GM19240 (cell line): ENCODE results near the gene PAAF1.

Source experiments
- DNase-seq: peaks from one replicate; pipeline ENCODE4 v3.0.0; 2011; ENCODE audit warnings: low spot score; ENCODE audit not compliant: insufficient read length

The PAAF1 gene

DNA sequence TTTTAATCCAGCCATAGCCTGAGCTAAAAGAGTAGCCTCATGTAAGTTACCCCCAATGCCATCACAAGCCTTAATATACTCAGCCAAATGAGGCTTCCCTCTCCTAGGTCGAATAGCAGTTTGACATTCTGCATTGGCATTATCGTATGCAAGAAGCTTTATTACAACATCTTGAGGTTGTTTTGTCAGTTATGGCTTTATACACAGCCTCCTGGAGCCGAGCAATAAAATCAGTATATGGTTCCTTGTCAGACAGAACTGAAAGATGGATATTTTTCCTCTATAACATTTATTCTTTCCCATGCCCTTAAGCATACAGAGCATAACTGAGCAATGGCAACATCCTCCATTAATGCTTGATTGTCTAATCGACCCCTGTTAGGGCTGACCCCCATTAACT lies 68.6 kb downstream of the PAAF1 start:
- DNase-seq = no peak

DNA sequence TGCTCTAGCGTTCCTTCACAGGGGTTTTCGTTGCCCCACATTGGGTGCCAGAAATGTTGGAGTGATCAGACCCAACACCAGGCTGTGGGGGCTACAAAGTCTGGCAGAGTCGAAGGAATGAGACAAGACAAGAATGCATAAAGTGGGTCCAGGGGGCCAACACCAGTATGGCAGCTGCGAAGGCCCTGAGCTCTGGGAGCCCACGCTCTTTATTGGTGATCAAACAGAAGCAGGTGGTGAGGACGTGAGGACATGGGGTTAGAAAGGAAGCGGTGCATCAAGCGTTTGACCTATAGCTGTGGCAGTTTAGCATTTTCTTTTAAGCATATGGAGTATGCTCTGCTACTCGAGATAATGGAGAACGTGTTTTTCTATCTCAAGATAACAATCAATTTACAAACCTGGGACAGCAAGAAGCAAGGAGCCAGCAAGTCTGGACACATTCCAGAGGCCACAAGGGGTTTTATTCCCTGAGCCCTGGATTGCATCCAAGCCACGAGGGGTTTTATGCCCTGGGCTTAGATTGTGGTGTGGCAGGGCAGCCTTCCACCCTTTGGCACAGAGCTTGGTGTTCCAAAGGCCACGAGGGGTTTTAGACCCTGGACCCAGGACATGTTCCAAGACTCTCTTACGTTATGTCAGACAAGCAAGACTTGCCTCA lies 70.1 kb downstream of the PAAF1 start:
- DNase-seq = no peak

DNA sequence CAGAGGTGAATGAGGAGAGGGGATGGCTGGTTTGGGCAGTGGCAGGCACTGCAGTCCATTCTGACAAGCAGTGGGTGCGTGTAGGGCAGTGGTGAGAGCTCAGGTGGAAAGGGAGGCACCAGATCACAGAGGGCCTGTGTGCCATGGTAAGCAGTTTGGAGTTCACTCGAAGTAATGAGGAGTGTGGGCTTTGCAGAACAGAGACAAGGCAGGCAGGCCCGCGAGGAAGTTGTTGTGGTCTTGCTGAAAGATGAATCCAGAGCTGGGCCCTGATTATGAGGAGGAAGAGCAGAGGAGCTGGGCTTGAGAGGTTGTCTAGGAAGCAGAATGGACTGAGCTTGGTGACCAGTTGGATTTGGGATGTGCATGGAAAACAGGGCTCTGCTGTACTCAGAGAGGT lies 72.4 kb downstream of the PAAF1 start:
- DNase-seq = no peak

DNA sequence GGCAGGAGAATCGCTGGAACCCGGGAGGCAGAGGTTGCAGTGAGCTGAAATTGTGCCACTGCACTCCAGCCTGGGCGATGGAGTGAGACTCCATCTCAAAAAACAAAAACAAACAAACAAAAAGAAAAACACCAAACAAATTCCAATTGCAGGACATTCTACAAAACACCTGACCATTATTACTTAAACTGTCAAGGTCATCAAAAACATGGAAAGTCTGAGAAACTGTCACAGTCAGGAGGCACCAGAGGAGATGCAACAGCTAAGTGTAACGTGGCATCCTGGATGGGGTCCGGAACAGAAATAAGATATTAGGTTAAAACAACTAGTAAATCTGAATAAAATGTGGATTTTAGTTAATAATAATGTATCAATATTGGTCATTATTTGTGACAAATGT lies 73.1 kb downstream of the PAAF1 start:
- no peak for DNase-seq

DNA sequence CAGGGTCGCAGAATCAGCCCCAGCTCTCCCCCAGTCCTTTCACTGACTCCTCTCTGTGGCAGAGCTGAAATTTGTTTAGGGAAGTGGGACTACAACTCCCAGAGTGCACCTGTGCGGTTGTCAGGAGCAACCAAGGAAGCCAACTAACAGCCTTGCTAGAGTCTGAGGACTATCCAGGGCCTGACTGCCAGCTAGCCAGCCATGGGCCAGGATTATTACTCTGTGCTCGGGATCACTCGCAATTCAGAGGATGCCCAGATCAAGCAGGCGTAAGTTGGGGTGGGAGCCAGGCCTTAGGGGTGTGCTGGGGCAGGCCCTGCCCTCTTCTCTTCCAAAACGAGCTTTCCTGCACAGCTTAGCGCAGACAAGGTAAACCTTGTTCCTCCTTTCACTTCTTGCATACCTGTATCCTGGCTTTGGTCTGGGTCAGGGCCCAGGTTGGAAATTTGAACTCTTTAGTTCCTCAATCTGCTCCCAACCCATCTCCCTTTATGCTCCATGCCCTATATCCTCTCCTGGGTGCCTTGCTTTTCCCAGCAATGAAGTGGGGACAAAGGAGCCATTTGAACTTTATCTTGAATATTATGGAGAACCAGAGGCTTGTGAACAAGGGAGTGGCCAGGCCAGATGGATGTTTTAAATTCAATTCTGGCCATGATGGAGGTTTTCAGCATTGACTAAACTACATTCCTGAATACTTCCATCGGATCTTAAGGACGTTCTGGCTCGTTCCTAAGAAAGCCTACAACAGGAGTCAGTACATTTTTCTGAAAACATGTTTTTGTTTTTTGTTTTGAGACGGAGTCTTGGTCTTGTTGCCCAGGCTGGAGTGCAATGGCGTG lies 74.3 kb downstream of the PAAF1 start, which contains the start of gene DNAJB13:
Gene DNAJB13, plus strand, starts transcription at position 158 of the 842 bp plus-strand sequence. Its CDS starts 44 bp downstream, at position 202.
- DNase-seq = peak; percentile 87

DNA sequence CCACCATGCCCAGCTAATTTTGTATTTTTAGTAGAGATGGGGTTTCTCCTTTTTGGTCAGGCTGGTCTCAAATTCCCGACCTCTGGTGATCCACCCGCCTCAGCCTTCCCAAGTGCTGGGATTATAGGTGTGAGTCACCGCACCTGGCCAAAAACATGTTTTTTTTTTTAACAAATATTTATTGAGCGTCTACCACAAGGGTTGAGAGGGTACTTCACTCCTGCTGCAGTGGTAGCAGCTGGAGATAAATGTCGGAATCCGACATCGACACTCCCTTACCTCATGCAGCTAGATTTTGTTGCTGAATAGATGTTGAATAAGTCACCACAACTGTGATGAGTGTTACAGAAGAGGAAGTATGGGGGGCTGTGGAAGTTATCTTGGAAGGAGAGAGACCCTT lies 75.0 kb downstream of the PAAF1 start:
- DNase-seq = no peak

DNA sequence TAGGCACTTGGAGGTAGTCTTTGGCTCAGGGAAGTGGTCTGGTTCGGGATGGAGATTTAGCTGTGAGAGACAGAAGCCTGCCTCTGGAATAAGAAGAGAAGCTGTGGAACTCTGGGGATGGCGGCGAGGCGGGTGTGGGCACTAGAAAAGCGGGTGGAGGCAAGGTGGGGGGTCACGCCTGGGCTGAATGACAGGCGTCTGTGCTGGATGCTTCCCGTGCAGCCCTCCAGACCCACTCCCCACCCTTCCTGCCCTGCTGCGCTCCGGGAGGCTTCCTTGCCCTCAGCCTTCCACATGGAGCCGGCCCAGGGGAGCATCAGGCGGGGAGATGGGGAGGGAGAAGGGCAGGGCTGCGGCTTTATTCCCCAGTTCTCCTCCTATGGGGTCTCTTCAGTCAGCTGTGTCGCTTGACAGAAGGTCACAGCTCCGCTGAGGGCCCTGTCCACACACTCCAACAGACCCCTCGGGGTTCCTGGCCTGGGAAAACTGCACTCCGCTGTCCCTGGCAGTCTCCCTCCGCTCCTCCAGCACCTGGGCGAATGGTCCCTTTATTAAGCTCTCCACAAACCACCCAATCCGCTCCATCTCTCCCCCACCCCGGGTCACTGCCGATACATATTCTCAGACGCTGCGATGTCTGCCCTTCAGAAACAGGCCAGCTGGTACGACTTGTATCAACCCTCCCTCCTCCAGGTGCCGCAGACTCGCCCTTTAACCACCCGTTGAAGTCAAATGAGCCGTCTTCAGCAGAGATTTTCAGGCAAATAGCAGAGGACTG lies 80.3 kb downstream of the PAAF1 start:
- no peak for DNase-seq

DNA sequence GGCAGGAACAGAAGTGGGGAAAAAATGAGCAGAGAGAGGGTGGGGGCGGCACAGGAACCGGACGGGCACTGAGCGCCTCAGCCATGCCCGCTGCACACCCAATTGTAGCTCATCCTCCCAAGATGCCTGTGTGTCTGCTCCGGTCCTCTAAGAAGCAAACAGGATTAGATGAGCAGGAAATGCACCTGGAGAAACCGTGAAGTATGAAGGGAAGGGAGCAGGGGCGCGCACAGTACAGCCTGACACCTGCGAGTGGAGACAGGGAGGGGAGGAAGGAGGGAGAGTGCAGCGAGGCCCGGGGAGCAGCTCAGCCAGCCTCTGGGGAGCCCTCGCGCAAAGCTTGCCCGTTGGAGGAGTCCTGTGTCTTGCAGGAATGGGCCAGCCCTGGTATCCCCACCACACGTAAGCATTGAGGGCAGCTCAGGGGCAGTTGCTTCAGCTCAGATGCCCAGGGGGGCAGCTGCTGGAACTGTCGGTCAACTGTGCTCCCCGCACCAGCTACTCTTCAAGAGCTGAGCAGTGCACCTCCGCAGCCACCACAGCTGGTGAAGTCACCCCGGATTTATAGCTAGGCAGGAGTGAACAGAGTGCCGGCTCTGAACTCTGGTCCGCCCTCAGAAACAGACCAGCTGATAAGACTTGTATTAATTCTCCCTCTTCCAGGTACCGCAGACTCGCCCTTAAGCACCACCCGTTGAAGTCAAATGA lies 81.0 kb downstream of the PAAF1 start:
- no peak for DNase-seq

DNA sequence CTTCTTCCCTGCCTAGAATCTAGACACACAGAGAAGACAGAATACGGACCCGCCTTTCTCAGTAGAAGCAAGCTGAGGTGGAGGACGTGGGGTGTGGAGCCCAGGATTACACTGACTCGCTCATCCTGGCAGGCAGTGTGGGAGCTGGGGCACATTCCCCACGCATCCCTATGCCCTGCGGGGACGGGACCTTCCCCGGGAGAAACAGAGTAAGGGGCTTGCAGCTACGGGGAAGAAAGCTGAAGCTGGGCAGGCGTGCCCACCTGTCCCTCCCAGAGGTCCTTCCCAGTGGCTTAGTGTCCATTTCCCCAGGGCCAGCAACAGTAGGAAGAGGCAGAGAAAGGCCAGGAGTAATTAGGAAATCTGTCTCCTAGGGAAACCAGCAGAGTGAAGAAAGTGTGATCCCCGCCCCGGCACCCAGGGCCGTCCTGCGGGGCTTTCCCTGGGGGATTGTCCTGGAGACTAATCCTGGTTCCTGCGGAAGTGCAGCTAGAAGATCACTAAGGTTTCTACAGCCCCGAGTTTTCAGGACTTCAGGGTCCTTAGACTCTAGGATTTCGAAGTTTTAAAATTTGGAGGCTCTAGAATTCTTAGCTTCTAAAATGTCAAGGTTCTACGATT lies 81.8 kb downstream of the PAAF1 start:
- no peak for DNase-seq

DNA sequence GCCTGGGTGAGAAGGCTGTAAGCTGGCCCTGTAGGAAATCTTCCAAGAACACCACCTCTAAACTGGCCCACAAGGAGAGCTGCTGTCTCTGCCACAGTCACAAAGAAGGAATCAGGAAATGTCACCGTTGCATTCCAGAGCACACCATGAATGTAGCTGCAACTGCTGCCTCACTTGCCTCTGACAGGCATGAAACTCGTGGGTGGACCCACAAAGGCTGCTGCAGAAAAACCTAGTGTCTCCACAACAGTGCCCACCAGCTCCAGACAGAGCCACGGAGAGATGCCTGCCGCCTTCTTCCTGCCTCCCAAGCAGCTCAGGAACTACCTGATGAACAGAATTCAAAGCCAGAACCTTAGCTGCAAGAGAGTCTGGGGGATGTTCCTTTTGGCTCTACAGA lies 84.5 kb downstream of the PAAF1 start:
- no peak for DNase-seq

DNA sequence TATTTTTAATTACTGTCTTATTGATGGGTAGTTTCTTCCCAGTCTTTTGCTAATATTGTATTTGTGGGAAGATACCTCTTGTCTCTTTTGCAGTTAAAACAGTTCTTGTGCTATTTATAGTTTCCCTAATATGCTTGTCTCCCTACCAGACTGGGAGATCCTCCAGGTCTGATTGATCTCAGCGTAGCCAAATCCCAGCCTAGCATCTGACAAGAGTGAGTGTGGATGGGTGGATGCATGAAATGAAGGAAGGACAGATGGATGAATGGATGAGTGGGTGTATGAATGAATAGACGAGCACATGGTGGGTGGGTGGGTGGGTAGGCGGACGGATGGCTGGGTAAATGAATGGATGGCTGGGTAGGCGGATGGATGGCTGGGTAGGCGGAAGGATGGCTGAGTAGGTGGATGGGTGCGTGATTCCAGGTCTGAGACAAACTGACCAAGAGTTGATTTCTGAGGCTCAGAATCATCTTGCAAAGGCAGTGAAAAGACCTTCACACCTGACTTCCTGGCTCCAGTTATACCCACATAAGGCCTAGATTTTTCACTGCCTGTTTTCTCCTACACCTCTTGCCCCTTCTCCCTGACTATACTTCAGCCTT lies 85.4 kb downstream of the PAAF1 start:
- DNase-seq = no peak

DNA sequence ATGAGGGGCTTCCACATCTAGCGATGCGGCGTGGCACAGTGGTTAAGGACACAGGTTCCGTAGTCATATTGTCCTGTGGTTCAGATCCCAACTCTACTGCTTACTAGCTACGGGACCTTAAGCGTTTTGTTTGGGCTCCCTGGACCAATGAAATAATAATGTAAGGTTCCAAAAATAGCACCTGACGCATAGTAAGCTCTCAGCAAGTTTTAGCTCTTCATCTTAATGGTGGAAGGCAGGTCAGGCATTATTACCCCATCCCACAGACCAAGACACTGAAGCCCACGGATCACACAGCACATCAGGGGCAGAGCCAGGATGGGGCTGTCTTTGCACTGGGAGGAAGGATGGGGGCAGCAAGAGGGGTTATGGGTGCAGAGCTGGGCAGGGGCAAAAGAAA lies 87.1 kb downstream of the PAAF1 start:
- DNase-seq = no peak

DNA sequence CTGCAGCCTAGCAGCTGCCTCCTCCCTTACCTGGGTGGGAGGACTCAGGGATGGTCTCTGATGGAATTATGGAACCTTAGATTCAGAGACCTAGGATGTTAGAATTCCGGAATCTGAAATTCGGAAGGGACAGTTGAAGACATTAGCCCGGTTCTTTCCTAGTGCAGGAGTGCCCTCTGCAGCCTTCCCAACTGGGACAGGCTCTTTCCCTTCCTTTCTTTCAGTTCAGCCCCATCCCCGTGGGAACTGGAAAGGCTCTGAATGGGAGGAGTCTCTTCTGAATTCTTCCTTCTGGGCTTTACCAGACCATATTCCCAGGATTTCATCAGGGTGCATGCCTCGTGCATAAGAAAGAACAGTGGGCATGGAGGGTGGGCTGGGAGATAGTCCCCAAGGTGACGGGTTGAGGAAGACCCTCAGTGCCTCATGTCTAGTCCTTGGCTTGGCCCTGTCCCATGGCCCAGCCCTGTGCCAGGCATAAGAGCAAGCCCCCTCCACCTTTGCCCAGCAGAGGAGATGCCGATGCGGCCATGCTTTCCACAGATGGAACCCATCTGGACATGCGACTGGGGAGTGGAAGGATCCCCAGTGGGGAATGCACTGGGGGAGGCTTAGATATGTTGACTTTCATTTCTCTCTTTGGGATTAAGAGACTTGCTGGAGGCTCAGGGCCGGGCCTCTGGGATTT lies 88.4 kb downstream of the PAAF1 start:
- DNase-seq = no peak

DNA sequence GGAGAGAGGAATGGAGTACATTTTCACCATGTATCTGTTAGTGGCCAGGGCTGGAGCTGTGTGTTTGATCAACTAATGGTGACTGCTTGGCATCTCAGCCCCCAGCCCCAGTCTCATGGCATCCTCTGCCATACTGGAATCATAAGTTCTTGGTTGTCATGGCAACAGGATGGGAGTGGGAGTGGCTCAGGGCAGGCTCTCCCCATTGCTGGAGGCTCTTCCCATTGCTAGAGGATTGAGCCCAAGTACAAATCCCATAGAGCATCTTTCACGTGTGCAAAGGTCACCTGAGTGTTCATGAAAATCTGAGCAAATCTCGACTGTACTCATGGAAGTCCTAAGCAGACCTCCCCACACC lies 88.9 kb downstream of the PAAF1 start:
- DNase-seq = no peak

DNA sequence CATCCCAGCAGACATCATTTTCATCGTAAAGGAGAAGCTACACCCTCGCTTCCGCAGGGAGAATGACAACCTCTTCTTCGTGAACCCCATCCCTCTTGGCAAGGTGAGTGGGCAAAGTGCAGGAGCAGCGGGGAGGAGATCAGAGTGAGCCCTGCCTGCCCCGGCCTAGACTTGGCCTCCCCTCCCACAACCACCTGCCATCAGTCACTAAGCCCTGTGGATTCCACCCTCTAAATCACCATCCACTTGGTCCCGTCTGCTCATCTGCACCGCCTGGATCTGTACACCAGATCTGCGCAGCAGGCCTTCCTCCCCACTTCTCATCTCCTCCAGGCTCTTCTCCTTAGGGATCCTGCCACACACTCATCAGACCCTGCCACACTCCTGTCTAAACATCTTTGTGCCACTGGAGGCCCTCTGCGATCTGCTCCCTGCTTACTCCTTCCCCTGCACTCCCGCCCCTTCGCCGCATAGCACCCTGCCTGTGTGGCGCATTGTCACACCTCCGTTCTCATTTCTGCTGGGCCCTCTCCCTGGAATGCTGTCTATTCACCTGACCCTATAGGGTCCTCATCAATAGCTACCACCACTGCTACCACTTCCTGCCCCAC lies 91.7 kb downstream of the PAAF1 start:
- no peak for DNase-seq

DNA sequence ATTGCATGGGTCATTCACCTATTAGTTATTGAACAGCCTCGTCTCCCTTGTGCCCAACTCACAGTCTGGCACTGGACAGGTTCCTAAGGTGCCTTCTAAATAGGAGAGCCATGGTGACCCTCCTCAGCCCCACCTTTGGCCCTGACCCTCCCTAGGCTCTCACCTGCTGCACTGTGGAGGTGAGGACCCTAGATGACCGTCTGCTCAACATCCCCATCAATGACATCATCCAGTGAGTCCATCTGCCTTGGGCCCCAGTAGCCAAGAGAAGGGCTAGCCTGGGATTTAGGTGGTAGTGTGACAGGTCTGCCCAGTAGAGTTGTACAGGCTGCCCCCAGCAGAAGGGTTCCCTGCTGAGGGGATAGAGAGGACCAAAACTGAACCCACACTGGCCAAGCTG lies 92.3 kb downstream of the PAAF1 start:
- no peak for DNase-seq

DNA sequence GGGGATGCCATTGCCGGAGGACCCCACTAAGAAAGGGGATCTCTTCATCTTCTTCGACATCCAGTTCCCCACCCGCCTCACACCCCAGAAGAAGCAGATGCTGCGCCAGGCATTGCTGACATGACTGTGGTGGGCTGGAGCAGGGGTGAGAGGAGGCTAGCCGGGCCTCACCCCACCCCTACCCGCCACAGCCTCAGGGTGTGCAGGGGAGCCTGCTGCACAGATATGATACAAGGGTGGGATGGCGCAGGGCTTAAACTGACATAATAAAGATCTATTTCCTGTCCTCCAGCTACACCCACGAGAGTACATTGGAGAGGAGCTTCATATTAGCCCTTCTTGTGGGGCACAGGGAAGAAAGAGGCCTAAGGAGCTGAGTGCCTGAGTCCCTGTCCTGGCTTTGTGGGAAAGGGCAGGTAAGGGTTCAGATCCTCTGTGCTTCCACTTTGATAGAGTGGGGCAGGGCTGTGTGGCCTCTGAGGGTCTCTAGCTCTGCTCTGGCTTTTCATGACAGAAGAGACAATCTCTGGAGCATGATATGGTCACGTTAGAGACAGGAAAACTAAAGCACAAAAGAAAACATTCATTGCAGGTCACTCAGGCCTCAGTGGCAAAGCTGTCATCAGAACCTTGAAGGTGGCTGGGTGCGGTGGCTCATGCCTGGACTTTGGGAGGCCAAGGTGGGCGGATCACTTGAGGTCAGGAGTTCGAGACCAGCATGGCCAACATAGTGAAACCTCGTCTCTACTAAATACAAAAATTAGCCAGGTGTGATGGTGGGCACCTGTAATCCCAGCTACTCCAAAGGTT lies 93.4 kb downstream of the PAAF1 start:
- no peak for DNase-seq

DNA sequence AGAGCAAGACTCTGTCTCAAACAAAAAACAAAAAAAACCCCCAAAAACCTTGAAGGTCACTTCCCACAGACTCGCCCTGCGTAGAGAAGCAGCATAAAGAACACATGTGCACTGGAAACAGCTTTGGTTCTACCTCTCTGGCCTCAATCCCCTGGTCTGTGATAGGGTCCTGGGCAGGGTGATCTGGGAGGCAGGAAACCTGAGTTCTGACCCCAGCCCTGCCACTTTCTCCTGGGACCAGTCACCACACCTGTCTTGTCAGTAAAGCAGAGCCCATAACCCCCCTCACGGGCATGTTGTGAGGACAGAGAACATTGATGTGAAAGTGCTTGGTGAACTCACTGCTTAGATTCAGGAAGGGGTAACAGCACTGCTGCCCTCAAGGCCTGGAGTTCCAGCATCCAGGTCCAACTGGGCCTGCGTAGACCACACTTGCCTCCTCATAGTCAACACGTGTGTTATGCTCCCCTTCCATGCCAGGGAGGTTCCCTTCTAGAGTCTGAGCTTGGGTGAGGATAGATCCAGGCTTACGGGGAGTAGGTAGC lies 94.4 kb downstream of the PAAF1 start:
- DNase-seq = no peak

DNA sequence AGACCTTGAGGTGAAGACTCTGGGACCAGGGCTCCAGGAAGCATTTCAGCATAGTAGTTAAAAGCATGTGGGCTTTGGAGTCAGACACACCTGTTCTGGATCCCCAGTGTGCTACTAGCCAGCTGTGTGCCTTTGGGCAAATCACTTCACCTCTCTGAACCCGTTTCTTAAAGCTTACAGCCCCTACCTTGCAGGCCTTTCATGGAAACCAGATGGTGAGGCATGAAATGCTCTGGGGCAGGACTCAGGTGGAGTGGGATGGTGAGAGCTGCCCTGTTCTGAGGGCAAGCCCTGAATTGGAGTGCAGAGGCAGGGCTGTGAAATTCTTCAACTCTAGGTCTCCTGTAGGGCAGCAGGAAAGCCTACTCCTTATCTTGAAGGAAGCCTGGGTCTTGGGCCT lies 95.4 kb downstream of the PAAF1 start:
- no peak for DNase-seq
